GM18511 (cell line): ENCODE results near the gene ANKRD33.
A peak's percentile ranks its signal among the peaks of the same experiment; 100 is the strongest.

Experiments
- ATAC-seq: cut with Tn5 transposase; IDR thresholded peaks from one replicate; pipeline ENCODE4 v1.9.1; 2021; ENCODE audit warnings: mild to moderate bottlenecking, moderate library complexity; ENCODE audit not compliant: unreplicated experiment

The ANKRD33 gene

GRCh38 chr12:51914034-51914923 is 26.4 kb downstream of the ANKRD33 start:
- no peak for ATAC-seq

GRCh38 chr12:51915003-51915625 is 27.2 kb downstream of the ANKRD33 start:
- no peak for ATAC-seq

DNA sequence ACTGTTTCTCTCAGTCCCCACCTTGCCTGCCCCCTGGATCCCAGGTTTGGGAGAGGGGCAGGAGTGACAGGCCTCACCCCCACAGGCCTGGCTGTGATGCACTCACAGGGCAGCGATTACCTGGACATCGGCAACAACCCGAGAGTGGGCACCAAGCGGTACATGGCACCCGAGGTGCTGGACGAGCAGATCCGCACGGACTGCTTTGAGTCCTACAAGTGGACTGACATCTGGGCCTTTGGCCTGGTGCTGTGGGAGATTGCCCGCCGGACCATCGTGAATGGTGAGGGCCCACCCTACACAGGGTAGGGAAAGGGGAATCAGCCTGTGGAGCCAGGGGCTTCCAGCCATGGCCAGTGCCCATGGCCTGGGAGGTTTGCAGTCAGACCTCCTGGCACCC is 28.0 kb downstream of the ANKRD33 start:
- no peak for ATAC-seq

- no peak for ATAC-seq
Observed at GRCh38 chr12:51917041-51917590, 29.2 kb downstream of the ANKRD33 start.

- no peak for ATAC-seq
Observed at GRCh38 chr12:51917746-51918453, 30.0 kb downstream of the ANKRD33 start.

DNA sequence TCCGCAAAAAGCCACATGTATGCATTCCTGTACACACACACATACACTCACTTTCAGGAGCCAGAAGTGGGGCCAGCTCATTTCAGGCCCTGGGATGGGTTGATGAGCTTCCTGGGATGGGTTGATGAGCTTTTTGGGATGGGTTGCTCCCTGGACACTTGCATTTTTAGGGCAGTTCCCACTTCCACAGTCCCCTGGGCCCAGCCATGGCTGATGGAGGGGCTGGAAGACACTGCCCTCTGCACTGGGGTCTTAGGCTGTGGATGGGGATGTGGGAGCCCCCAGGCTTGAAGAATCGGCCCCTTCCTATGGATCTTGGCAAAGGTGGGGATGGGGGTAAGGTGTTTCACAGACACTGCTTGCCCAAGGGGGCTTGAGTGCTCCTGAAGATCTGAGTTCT is 32.1 kb downstream of the ANKRD33 start:
- no peak for ATAC-seq

- no peak for ATAC-seq
Observed at GRCh38 chr12:51921017-51921725, 33.3 kb downstream of the ANKRD33 start.

DNA sequence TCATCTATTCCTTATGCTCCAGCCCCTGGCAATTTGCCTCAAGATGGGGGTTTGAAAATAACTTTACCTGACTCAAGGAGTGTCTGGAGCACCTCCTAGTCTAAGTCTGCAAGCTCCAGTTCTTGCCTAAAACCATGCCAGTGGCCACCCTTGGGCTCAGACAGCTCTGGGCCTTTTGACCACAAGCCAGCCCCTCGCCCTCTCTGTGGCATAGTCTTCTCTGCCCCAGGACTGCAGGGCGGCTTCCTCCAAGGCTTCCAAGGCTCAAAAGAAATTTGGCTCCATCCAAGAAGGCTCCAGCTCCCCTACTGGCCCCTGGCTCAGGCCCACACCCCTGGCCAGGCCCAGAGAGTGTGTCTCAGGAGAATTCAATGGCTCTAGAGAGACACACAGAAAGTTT is 34.2 kb downstream of the ANKRD33 start:
- ATAC-seq: no peak

DNA sequence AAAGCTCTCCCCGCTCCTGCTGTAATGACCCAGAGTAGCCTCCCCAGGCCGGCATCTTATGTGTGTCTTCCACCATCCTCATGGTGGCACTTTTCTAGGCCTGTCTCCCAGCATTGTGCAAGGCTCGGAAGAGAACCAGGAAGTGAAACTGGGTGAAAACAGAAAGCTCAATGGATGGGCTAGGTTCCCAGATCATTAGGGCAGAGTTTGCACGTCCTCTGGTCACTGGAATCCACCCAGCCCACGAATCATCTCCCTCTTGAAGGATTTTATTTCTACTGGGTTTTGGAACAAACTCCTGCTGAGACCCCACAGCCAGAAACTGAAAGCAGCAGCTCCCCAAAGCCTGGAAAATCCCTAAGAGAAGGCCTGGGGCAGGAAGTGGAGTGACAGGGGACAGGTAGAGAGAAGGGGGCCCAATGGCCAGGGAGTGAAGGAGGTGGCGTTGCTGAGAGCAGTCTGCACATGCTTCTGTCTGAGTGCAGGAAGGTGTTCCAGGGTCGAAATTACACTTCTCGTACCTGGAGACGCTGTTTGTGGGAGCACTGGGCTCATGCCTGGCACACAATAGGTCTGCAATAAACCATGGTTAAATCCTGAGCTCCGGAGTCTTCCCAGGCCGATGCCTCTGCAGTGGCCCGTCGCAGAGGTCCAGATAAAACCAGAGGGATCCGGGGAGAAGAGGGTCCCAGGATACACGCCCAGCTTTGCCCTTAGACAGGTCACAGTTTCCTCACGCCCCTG is 35.0 kb downstream of the ANKRD33 start:
- no peak for ATAC-seq

DNA sequence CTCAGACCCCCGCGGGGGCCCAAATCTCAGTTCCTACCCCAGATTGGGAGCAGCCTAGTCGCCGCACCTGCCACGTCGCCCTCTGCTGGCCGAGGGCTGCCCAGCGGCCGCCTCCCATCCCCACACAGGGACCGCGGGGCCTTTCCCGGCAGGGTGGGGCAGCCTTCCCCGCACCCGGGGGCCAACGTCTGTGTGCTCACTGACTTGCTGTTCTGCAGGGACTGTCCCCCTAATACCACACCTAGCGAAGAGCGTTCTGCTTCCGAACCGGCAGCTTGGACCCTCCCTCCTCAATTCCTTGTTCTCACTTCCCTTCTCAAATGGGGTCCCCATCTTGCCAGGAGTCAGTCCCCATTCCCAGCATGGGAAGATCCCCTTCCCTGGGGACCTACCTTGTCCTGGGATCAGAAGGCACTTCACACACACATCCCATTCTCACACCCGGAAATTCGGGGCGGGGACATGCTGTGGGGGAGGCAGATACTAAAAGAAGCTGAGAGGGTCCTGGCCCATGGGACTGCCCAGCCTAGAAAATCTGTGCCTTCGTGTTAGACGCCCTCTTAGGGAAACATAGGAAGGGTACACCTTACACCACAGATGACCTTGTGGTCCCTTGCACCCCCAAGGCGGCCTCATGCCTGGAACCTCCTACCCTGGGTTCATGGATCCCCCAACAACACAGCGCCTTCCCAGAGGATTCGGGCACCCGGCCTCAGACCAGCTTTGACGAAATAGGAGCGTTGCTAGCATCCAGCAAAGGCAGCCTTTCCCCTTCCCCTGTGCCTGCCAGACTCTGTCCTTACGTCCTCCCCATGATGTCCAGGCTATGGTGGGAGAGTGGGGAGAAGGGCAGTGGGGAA is 35.8 kb downstream of the ANKRD33 start:
- ATAC-seq: no peak

- peak; percentile 62 for ATAC-seq
Observed at GRCh38 chr12:51924551-51925319, 36.8 kb downstream of the ANKRD33 start.

DNA sequence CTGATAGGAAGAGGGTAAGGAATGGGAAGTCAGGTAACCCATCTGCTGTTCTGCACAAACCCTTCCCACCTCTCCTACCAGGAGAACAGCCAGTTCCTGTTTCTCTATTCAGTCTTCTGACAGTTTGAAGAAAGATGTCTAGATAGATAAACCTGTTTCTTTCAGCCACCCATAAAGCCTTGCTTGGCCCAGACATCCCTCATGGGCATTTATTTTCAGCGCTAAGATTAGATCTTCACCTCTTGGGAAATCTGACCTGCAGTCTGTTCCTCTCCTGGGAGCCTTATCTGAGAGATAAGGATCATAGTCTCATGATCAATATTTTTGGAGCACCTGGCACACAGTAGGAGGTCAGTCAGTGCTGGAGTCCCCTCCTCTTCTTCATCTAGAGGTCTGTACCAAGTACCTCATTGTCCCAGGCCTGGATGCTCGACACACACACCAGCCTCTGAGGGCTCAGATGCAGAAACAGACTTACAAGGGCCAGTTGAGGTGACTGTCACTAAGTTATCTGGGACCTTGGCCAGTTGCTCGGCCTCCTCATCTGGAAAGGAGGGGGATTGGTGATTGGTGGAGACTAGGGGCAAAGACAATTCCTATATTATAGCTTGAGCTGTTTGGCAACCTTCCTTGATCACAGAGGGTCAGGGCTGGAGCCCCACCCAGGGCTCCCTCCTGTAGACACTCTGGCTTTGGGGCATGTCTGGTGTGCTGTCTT is 37.6 kb downstream of the ANKRD33 start:
- ATAC-seq: no peak

DNA sequence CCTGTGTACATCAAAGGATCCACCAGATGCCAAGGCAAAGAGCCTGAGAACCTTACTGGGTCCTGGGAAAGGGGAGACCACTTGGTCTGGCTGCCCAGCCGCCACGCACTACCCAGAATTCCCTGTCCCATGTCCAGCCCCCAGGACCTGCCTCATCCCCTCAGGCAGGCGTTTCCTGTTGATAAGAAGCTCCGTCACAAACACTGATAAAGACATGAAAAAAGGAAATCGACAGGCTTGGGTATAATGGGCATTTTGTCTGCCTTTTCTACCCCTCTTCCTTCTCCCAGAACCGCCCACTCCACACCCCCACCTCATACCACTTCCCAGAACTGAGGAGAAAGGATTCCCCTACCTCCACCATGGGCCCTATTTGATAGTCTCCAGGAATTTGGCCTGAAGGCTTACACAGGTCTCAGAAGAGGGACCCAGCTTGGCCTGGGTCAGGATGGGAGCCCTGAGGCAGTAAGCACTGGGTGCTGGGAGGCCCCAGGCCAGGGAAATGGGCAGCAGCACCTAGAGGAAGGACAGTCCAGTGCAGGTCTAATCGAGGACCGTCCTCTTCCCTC is 38.2 kb downstream of the ANKRD33 start:
- ATAC-seq: no peak

DNA sequence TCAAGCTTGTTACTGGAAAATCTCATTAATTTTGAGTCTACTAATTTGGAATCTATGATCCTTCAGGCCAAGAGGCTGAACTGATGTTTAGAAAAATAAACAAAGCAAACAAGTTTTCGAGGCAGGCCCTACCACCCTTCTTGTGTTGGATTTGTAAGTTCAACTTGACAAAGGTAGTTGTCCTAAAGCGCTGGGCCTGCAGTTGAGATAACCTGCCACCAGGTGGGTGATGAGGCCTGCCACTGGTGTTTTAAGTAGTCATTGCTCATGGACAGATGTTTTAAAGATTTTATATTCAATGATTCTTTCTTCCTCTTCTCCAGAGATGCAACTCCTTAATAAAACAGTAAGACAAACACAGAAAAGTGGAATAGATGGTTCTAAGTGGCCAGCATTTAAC is 38.8 kb downstream of the ANKRD33 start:
- ATAC-seq: no peak

GRCh38 chr12:51932218-51933076 is 44.5 kb downstream of the ANKRD33 start:
- ATAC-seq: no peak

- no peak for ATAC-seq
Observed at GRCh38 chr12:51934080-51934479, 46.2 kb downstream of the ANKRD33 start.

GRCh38 chr12:51937926-51938325 is 50.0 kb downstream of the ANKRD33 start:
- no peak for ATAC-seq
